GM21619 (cell line): ENCODE measurements around the gene EGFL6.
"Not testable (repeated sequence)": the region's sequence is repeated elsewhere in the genome, so short reads cannot be mapped to it uniquely, and the experiment has no call there.

Experiments used
- ATAC-seq: cut with Tn5 transposase; IDR thresholded peaks from one replicate; pipeline ENCODE4 v1.9.1; 2021; ENCODE audit not compliant: unreplicated experiment

Gene EGFL6

GRCh38 chrX:13590914-13591313 lies 21.5 kb downstream of the EGFL6 start:
- no peak for ATAC-seq

GRCh38 chrX:13597874-13598273 lies 28.5 kb downstream of the EGFL6 start:
- ATAC-seq: no peak

GRCh38 chrX:13598877-13599276 lies 29.5 kb downstream of the EGFL6 start:
- no peak for ATAC-seq

GRCh38 chrX:13599491-13599890 lies 30.1 kb downstream of the EGFL6 start:
- no peak for ATAC-seq

- ATAC-seq: no peak
These were observed 36.2 kb downstream of the EGFL6 start for GRCh38 chrX:13605611-13606010.

GRCh38 chrX:13607331-13607995 lies 38.1 kb downstream of the EGFL6 start:
- ATAC-seq: no peak

GRCh38 chrX:13607996-13608365 lies 38.6 kb downstream of the EGFL6 start:
- ATAC-seq: no peak

GRCh38 chrX:13614154-13614553 lies 44.8 kb downstream of the EGFL6 start:
- ATAC-seq: no peak

- peak; percentile 71 for ATAC-seq
These were observed 50.8 kb downstream of the EGFL6 start for GRCh38 chrX:13620207-13620606.

GRCh38 chrX:13622401-13622964 lies 53.1 kb downstream of the EGFL6 start:
- ATAC-seq: no peak

GRCh38 chrX:13627306-13627705 lies 57.9 kb downstream of the EGFL6 start:
- ATAC-seq: no peak

GRCh38 chrX:13637224-13637623 lies 67.8 kb downstream of the EGFL6 start:
- not testable (repeated sequence) for ATAC-seq

- no peak for ATAC-seq
These were observed 68.6 kb downstream of the EGFL6 start for GRCh38 chrX:13638021-13638420.

- ATAC-seq: no peak
These were observed 69.4 kb downstream of the EGFL6 start for GRCh38 chrX:13638826-13639225.

- not testable (repeated sequence) for ATAC-seq
These were observed 72.3 kb downstream of the EGFL6 start for GRCh38 chrX:13641684-13642083.

- ATAC-seq: no peak
These were observed 76.2 kb downstream of the EGFL6 start for GRCh38 chrX:13645464-13646153.

GRCh38 chrX:13646154-13646549 lies 76.8 kb downstream of the EGFL6 start:
- no peak for ATAC-seq

- no peak for ATAC-seq
These were observed 78.4 kb downstream of the EGFL6 start for GRCh38 chrX:13647709-13648212.

- ATAC-seq: not testable (repeated sequence)
These were observed 78.9 kb downstream of the EGFL6 start for GRCh38 chrX:13648336-13648735.

GRCh38 chrX:13649838-13650237 lies 80.4 kb downstream of the EGFL6 start:
- no peak for ATAC-seq

- no peak for ATAC-seq
These were observed 80.9 kb downstream of the EGFL6 start for GRCh38 chrX:13650318-13650717.

GRCh38 chrX:13651150-13651549 lies 81.7 kb downstream of the EGFL6 start:
- ATAC-seq: no peak
